ENCODE measurements around the gene DYNC1I1.
"Not testable (repeated sequence)": the region's sequence is repeated elsewhere in the genome, so short reads cannot be mapped to it uniquely, and the experiment has no call there.

Gene DYNC1I1

DNA sequence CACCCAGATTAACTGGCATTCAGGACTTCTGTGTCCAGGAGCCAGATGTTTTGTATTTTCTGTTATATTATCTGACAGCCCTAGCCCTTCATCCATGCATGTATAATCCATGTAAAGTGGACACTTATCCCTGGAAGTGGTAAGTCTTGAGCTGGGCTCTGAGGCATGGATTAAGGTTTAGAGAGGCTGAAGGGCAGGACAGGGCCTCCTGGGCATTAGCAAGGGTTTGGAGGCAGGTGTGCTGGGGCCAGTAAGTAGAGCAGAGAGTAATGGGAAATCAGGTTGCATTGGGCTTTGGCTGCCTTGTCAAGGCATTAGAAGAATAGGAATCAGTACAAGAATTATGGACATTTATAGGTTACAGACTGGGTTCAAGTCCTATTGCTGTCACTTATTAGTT, 138.0 kb downstream of the DYNC1I1 start:
- DNase-seq (ENCODE audit: low read depth): no peak

DNA sequence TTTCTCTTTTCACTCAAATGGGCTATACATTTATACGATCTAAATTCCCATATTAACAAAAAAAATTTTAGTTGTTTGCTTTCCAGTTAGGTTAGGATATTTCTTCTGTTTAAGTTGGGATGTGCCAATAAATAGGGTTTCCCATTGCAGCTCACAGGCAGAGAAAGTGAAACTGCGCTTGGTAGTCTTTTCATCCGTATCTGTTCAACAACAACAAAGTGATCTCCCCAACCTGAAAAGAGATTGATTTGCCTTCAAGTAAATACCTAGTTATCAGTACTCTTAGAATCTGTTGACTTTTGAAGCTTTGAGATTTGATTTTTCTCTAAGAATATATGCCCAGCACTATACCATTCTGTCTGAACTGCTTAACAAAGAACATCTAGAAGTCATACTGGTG, 143.4 kb downstream of the DYNC1I1 start:
- DNase-seq (ENCODE audit: low read depth): no peak

DNA sequence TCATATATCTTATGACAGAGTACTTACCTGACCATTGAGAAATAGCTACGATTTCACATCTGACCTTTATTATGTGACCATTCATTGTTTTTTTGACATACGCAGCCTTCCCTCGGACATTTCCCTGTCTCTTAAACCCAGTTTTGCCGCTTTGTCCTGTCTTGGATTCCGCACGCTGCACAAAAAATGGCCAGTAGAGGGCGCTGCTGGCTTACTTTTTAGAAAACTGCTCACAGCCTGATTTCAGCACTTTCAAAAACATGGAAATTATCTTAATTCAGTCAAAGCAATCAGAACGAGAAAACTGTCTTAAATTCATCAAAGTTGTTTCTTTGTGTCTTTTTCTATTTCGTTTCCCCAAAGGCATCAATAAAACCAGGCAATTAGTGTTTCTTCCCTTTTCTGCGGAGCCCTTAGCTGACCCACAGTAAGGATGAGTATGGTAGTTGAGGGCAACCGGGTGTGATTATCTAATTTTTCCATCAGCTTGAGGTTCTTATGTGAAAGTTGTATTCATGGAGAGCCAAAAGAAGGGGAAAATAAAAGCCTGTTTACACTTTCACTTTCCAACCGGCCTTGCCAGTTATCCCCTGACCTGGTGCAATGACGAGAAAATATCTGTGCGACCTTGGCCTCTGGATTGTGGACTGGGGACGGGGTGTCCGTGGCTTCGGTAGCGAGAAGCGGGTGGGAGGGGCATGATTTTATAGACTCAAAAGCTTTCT, 144.4 kb downstream of the DYNC1I1 start:
- peak; percentile 27 for DNase-seq (ENCODE audit: low read depth)

DNA sequence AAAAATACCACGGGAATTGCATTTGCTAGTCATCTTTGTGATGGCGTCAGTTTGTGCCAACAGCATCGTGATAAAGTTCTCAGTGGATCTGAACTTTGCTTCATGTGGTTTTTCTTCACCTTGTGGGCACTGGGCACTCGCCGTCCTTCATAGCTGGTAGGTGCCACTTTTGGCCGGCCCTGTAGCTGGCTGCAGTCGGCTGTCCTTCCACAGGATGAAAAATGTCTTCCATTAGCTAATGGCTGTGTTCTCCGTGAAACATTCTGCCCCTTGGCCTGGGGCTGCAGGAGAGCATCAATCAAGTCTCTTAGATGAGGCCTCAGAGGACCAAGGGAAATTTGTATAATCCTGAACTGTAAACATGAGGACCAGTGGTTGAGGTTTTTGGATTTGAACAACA, 145.3 kb downstream of the DYNC1I1 start:
- DNase-seq (ENCODE audit: low read depth): no peak

DNA sequence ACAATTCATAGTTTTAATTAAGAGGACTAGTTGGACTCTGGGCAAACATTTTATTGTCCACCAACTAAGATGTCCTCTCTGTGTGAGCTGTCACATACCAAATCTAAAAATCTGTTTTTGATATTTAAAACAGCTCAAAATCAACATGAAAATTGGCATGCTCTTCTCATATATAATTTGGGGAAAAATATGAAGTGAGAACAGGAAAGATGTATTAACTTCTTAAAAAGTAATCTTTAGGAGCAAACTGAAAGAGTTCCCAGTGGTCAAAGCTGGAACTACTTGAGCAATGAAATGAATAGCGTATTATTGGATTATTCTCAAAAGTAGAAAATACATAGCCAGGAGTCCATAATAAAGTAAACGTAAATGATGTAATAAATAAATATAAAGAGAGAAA, 147.2 kb downstream of the DYNC1I1 start:
- no peak for DNase-seq (ENCODE audit: low read depth)

DNA sequence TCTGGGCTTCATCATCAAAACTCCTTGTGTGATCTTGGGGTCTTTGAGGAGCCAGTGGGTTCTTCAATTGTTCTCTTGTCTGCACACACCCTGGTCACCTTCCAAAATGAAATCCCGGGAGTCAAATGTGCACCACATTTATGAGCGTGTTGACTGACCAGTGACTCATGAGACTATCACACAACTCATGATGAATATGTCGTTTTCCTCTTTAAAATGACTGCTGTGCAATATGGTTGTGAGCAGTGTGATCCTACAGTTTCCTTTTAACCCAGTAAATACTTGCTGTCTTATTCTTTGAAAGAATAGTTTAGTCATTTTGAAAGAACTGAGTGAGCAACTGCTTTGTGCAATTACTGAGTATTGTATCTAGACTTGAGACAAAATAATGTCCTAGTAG, 149.2 kb downstream of the DYNC1I1 start:
- DNase-seq (ENCODE audit: low read depth): no peak

DNA sequence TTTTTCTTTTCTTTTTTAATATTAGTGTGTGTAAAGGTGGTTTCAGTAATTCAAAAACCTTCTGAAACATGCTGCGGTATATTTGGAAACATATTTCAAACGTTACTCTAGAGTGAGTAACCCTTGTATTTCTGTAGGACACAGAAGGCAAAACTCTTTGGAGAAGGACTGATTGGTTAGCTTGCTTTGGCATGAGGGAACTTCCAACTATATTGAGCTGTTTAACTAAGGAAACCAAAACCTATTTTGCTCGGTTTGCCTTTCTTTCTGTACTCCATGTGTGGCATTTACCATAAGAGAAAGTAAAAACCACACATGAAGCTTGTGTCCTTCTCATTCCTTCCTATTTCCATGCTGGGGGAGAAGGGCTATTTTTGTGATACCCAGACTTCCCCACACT, 149.8 kb downstream of the DYNC1I1 start:
- DNase-seq (ENCODE audit: low read depth): no peak

DNA sequence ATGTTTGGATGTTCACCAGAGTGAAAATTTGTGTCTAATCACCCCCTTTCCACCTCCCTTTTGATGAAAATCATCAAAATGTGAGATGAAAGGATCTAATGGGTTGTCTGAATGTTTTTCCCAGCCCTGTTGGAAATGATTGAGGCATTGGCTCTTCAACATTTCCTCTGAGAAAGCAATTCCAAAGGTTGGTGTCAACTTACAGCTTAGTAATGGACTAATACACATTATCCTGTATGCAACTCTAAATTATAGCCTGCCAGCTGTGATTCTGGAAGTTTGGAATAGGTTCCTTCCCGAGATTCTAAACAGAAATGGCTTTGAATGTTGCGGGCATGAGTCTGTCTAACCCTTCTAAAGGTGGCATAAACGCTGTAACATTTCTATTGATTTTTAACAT, 152.9 kb downstream of the DYNC1I1 start:
- DNase-seq (ENCODE audit: low read depth): no peak

DNA sequence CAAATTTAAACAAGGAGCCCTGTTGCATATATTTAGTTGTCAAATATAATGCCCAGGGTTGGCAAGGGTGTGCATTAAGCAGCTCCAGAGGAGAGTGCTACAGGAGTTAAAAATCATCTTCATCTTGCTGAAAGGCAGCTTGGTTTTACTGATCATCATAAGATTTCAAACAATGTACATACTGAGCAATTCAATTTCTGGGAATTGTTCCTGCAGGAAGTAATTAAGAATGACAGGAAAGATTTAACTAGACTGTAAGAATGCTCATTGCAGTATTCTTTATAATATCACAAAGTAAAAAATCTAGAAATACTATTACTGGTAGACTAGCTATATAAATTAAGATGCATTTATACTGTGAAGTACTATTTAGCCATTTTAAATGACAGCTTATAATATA, 153.6 kb downstream of the DYNC1I1 start:
- DNase-seq (ENCODE audit: low read depth): no peak

DNA sequence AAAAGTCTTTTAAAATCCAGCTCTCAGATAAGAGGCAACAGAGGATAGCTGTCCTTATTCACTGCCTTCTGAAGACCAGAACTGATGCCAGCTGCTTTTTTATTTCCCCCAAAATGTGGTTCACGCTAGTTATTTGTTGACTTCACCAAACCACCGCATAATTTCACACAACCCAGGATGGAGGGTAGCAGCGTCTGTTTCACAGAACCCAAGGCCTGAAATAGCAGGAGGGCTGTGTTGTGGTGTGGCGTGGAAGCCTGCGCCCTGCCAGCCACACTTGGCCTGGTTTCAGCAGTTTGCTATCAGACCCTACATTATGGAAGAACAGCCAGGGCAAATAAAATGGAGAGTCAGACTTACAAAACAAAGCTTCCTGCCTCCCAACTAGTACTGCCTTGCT, 155.4 kb downstream of the DYNC1I1 start:
- DNase-seq (ENCODE audit: low read depth): no peak

DNA sequence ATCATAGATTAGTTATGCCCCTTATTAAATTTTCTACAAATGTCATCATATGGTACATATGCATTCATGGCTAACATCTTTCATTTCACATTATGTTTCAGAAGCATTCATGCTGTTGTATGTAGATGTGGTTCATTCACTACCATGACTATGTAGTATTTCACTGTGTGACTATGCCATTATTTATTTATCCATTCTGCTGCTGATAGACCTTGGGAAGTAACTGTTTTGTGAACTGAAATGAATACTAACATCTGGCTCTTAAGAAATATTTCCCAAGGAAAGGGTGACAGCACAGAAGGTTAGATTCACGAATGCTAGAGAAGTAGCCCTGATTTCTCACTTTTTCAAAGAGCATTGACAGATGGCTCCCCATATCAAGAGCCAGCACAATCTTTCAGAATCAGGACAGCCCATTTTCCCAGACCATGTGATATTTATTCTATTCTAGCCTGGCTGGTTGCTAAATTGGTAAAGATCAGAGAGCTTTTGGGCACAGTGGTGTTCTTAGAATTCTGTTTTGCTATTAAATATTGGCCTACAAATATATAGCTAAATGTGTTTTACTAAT, 157.4 kb downstream of the DYNC1I1 start:
- no peak for DNase-seq (ENCODE audit: low read depth)

DNA sequence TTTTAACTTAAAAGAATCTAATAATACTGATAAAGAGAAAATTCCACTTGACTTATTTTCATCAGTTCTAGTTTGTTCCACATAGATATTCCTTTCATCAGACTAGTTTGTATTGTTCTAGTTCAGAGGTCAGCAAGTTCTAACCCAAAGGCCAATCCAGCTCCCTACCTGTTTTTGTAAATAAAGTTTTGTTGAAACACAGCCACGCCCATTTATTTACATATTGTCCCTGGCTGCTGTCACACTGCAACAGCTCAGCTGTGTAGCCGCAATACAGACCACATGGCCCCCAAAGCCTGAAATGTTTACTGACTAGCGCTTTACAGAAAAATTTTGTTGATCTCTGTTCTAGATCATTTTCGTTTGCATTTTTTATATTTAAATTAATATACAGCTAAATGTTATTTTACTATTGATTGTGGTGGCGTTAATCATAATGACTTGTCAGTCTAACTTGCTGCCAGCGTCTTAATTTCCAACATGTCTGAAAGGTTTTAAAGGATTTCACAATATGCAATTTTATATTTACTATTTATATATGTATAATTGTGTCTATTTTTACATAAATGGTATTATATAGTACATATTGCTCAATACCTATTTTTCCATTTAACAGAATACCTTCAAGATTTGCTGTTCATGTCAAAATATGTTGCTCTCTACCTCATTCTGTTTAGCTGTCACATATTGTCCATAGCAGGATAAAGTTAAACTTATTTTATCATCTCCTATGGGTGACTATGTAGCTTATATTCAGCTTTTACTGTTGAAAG, 159.3 kb downstream of the DYNC1I1 start:
- DNase-seq (ENCODE audit: low read depth): no peak

DNA sequence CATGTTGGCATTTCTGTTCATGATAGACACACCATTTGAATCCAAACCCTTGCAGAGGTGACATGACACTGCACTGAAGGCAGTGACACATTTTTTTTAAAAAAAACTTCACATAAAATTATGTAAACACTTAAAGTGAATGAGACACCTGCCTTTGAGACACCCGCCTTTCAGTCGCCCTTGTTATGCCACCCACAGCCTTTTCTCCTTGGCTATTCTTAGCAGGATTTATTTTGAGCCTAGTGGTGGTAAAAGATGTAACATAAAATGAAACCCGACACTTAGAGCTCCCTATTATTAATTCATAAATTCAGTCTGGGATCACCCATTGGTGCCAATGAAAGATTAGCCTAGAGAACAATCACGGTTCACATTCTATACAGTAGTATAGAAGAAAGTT, 161.3 kb downstream of the DYNC1I1 start:
- DNase-seq (ENCODE audit: low read depth): no peak

DNA sequence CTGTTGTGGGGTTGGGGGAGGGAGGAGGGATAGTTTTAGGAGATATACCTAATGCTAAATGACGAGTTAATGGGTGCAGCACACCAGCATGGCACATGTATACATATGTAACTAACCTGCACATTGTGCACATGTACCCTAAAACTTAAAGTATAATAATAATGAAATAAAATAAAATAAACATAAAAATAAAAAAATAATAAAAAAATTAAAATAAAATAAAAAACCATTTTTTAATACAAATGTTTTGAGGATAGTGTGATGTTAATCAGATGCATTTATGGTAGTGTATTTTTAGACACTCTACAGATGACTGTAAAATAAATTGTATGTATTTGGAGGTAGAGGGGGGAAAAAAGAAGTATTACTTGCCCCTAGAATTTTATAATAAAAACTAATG, 172.5 kb downstream of the DYNC1I1 start:
- not testable (repeated sequence) for DNase-seq (ENCODE audit: low read depth)

DNA sequence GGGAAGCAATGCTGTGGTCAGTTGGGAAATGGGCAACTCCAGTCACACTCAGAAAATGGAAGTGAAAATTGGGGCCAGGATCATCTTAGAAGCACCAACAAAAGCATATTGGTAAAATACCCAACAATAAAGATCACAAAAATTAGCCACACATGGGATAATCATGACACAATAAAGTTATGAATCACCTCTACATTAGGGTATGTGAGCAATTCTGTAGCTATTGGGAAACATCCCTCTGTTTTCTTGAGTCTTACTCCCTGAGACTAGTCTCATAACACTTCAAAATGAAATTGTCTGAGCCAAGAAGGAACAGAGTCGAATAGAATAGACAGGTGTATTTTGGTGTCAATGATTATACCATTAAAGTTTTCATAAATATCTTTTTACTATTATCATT, 178.3 kb downstream of the DYNC1I1 start:
- no peak for DNase-seq (ENCODE audit: low read depth)

DNA sequence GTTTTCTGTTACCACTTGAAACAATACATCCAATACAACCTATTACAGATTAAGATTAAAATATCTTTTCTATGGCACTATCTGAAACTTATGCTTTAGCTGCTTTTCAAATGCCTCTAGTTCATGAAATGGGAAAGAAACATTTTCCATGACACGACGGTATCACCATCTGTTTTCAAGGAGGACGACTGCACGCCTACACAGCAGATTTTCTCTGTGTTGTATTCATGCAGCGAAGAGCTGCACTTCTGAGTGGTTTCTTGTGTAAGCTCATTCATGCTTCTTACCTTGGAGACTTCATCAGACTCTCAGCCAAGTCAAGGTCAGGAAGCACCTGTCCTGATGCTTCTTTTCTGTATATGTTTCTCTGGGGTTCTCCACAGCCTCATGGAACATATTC, 179.2 kb downstream of the DYNC1I1 start:
- DNase-seq (ENCODE audit: low read depth): no peak

DNA sequence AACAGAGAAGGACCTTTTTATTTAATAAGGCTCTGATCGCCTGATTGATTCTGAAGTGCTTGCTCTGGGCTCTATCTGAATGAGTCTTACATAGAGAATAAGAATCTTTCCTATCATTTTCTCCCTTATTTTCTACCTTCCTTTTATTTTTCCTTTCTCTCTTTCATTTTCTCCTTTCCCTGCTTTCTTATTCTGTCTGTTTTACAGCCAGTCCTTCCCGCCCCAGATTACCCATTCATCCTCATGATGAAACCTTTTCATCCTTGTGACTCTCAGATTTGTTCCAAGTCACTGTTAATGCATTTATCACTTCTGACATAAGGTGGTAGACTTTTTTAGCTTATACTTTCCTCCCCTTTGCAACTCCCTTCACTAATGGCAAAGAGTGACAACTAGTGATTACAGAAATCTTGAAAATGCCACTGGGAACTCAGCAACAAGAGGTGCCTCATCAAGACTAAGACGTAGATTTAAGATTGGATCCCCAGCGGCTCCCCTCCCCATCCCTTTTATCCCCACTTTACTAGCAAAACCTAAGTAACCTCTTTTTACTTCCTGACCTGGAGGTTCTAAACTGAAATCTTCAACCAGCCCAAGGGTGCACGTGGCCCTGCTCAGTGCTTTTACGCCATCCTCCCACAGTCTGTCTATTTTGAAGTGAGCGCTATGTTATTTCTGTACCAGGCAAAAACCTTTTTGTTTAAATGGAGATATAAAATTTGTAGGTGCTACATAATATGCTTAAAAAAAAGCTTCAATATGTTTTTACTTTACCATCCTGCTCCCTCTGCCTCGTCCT, 179.8 kb downstream of the DYNC1I1 start:
- no peak for DNase-seq (ENCODE audit: low read depth)

DNA sequence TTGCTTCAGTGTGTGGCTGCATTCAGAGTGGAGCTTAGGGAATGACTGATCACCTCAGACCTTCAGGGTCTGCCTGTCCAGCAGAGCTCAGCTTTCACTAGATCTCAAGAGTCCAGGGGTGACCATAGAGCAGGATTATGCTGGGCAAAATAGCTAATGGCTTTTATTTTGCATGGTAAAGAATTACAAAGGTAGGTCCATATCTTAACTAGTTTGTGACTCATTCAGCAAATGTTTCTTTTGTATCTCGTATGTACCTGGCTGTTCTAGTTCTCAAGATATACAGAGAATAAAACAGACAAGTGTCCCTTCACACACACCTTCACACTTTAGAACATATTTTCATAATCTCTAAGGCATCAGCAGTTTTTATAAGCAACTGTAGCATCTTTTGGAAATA, 180.5 kb downstream of the DYNC1I1 start:
- no peak for DNase-seq (ENCODE audit: low read depth)

DNA sequence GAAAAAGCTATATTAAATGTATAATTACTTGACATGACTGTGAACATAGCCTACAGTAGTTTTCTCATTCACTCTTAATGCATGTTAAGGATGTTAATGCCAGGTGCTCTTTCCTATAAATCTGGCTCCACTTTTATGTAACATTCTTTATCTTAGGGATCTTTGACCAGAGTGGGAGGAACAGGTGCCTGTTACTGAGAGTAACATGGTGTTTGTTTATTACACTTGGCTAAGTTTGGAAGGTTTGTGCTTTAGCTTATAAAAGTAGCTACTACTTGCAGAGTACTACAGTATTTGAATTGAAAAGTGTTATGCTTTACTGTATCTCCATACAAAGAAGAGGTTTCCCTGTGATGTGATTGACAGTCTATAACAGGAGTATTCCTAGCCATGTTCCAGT, 183.4 kb downstream of the DYNC1I1 start:
- no peak for DNase-seq (ENCODE audit: low read depth)

DNA sequence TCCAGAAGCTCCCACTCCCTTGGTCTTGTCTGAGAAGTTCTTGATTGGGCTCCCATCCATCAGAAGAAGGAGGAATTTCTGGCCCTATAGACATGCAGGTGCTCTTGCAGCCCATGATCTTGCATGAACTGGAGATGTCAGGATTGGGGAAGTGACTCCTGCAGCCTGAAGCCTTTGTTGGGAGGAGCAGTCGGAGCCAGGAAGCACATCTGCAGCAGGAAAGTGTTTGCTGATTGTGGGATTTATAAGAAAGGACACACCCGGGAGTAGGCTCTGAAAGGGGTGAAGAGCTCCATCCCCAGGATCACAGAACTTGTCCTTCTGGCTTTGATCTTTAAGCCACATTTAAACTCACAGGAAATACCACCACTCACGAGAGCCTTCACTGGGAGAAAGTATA, 185.2 kb downstream of the DYNC1I1 start:
- no peak for DNase-seq (ENCODE audit: low read depth)

DNA sequence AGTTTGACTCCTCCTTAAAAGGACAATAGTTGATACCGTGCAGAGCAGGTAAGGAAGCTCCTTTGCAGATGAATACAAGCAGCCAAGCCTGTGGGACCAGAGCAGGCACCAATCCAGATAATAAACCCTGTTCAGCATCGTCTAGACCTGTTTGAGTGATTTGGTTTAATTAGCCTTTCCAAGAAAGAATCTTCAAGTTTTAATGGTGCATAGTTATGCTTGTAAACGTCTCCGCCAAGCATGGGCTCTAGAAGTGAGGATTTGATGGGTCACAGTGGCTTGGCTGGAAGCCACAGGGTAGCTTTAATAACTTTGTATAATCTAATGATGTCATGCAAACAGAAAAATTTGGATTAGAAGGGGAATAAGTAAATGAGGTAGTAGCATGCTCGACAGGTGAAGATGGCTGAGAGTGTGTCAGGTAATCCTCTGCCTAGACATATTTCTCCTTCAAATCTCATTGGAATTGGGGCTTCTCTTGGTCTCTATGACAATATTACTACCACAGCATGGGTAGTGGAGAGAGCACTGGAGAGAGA, 188.4 kb downstream of the DYNC1I1 start:
- no peak for DNase-seq (ENCODE audit: low read depth)

DNA sequence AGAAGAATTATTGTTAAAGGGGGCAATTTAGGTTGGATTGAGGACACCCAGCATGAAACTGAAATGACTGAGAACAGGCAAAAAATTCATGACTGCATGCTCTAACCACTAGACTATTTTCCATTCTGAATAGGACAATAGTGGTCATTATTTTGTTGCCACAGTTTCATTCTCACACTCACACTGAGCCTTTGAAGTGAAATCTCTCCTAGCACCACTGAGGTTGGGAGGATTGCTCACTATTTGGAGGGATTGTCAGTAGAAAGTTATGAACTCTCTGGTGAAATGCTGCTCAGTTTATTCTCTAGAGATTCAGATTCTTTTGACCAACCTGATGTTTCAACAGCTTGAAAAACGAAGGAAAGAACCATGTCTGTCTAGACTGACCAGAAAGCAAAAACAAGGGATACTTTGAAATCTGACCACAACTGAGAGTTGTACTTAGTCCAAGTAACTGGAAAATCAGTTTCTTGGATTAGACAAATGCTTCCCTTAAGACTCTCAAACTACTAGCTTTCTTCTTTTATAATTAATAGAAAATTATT, 191.2 kb downstream of the DYNC1I1 start:
- no peak for DNase-seq (ENCODE audit: low read depth)
